Measurements from ENCODE around the gene RAPGEF5.

The RAPGEF5 gene

GRCh38 chr7:22338877-22339276 lies 18.1 kb downstream of the RAPGEF5 start:
- no peak overlapping the region for H3K4me2 ChIP-seq
- H3K4me1 ChIP-seq = peaks cover 17% of the 10 kb centered on the region

GRCh38 chr7:22338411-22338810 lies 18.5 kb downstream of the RAPGEF5 start:
- Histone ChIP-seq H3K9me3 (peaks cover 54% of the 10 kb centered on the region), H3K27ac (no peak overlapping the region), H3K9ac (no peak overlapping the region), H4K20me1 (peaks cover 24% of the 10 kb centered on the region), H3K4me2 (no peak overlapping the region), H3K4me3 (no peak overlapping the region), H3K27me3 (no peaks in the 10 kb centered on the region), H3K36me3 (peaks cover 69% of the 10 kb centered on the region), H3K4me1 (peaks cover 17% of the 10 kb centered on the region)
- no peak for TF ChIP-seq Cebpa-rat (IDR thresholded peaks at IDR 0.05)

More at GRCh38 chr7:22338877-22339276, 18.1 kb downstream of the RAPGEF5 start:
- no peak overlapping the region for H3K9ac ChIP-seq
- no peak overlapping the region for H3K4me3 ChIP-seq
- no peaks in the 10 kb centered on the region for H3K27me3 ChIP-seq
- no peak for TF ChIP-seq Cebpa-rat (IDR thresholded peaks at IDR 0.05)
- H3K36me3 ChIP-seq = peaks cover 73% of the 10 kb centered on the region
- H3K27ac ChIP-seq = no peak overlapping the region
- peaks cover 58% of the 10 kb centered on the region for H3K9me3 ChIP-seq
- H4K20me1 ChIP-seq = peaks cover 20% of the 10 kb centered on the region

GRCh38 chr7:22333680-22334141 lies 23.2 kb downstream of the RAPGEF5 start:
- Histone ChIP-seq H4K20me1 (peaks cover 43% of the 10 kb centered on the region), H3K27me3 (no peaks in the 10 kb centered on the region), H3K4me3 (no peak overlapping the region)

GRCh38 chr7:22332461-22332870 lies 24.5 kb downstream of the RAPGEF5 start:
- Histone ChIP-seq H3K27me3 (no peaks in the 10 kb centered on the region), H3K4me1 (peaks cover 6% of the 10 kb centered on the region; the same call in 1 of the 2 replicates), H3K9me3 (peaks cover 14% of the 10 kb centered on the region; the same call in 1 of the 2 replicates), H3K4me3 (no peak overlapping the region), H4K20me1 (peaks cover 44% of the 10 kb centered on the region), H3K27ac (no peak overlapping the region), H3K36me3 (peaks cover 19% of the 10 kb centered on the region), H3K9ac (no peak overlapping the region), H3K4me2 (no peak overlapping the region)
- TF ChIP-seq Cebpa-rat (IDR thresholded peaks at IDR 0.05) = no peak

More at GRCh38 chr7:22333680-22334141, 23.2 kb downstream of the RAPGEF5 start:
- H3K9ac ChIP-seq = no peak overlapping the region
- TF ChIP-seq Cebpa-rat (IDR thresholded peaks at IDR 0.05) = no peak
- H3K9me3 ChIP-seq = peaks cover 19% of the 10 kb centered on the region; the same call in 1 of the 2 replicates
- peaks cover 31% of the 10 kb centered on the region for H3K36me3 ChIP-seq
- no peak overlapping the region for H3K4me2 ChIP-seq
- H3K4me1 ChIP-seq = peaks cover 6% of the 10 kb centered on the region; the same call in 1 of the 2 replicates
- no peak overlapping the region for H3K27ac ChIP-seq

- Histone ChIP-seq H3K36me3 (peaks cover 11% of the 10 kb centered on the region), H3K9ac (no peak overlapping the region), H3K4me1 (peaks cover 3% of the 10 kb centered on the region; the same call in 1 of the 2 replicates), H3K27ac (no peak overlapping the region), H3K27me3 (no peaks in the 10 kb centered on the region), H3K4me2 (no peak overlapping the region), H3K4me3 (no peak overlapping the region), H4K20me1 (peaks cover 44% of the 10 kb centered on the region), H3K9me3 (peaks cover 8% of the 10 kb centered on the region; the same call in 1 of the 2 replicates)
- no peak for TF ChIP-seq Cebpa-rat (IDR thresholded peaks at IDR 0.05)
Observed at GRCh38 chr7:22331704-22332103, 25.2 kb downstream of the RAPGEF5 start.

- TF ChIP-seq Cebpa-rat (IDR thresholded peaks at IDR 0.05) = no peak
- H3K9ac ChIP-seq = no peak overlapping the region
- peaks cover 44% of the 10 kb centered on the region for H4K20me1 ChIP-seq
- H3K4me1 ChIP-seq = no peaks in the 10 kb centered on the region
- H3K36me3 ChIP-seq = peaks cover 12% of the 10 kb centered on the region; the same call in 1 of the 2 replicates
- no peaks in the 10 kb centered on the region for H3K27me3 ChIP-seq
- H3K4me3 ChIP-seq = no peak overlapping the region
- no peak overlapping the region for H3K4me2 ChIP-seq
- H3K27ac ChIP-seq = no peak overlapping the region
- H3K9me3 ChIP-seq = 0 out of 2 replicates have a peak, but pooled peaks cover 4% of the 10 kb centered on the region
Observed at GRCh38 chr7:22330903-22331302, 26.1 kb downstream of the RAPGEF5 start.

- Histone ChIP-seq H3K36me3 (peaks cover 12% of the 10 kb centered on the region; the same call in 1 of the 2 replicates), H3K4me3 (no peak overlapping the region), H3K27me3 (no peaks in the 10 kb centered on the region), H3K4me2 (no peak overlapping the region), H3K9ac (no peak overlapping the region), H3K9me3 (0 out of 2 replicates have a peak, but pooled peaks cover 4% of the 10 kb centered on the region), H3K4me1 (no peaks in the 10 kb centered on the region), H4K20me1 (peaks cover 47% of the 10 kb centered on the region), H3K27ac (no peak overlapping the region)
- no peak for TF ChIP-seq Cebpa-rat (IDR thresholded peaks at IDR 0.05)
Observed at GRCh38 chr7:22329816-22330524, 27.0 kb downstream of the RAPGEF5 start.

GRCh38 chr7:22326181-22326580 lies 30.8 kb downstream of the RAPGEF5 start:
- no peaks in the 10 kb centered on the region for H3K9me3 ChIP-seq
- H3K4me1 ChIP-seq = no peaks in the 10 kb centered on the region
- H3K4me2 ChIP-seq = no peak overlapping the region
- no peak overlapping the region for H3K9ac ChIP-seq
- no peak for TF ChIP-seq Cebpa-rat (IDR thresholded peaks at IDR 0.05)
- H4K20me1 ChIP-seq = peaks cover 35% of the 10 kb centered on the region
- H3K27ac ChIP-seq = no peak overlapping the region
- no peaks in the 10 kb centered on the region for H3K27me3 ChIP-seq
- H3K36me3 ChIP-seq = peaks cover 12% of the 10 kb centered on the region; the same call in 1 of the 2 replicates
- H3K4me3 ChIP-seq = no peak overlapping the region

GRCh38 chr7:22325671-22326070 lies 31.3 kb downstream of the RAPGEF5 start:
- Histone ChIP-seq H3K4me3 (no peak overlapping the region), H3K9me3 (no peaks in the 10 kb centered on the region), H3K27me3 (no peaks in the 10 kb centered on the region), H3K27ac (no peak overlapping the region), H3K4me2 (no peak overlapping the region), H4K20me1 (peaks cover 35% of the 10 kb centered on the region), H3K36me3 (peaks cover 12% of the 10 kb centered on the region; the same call in 1 of the 2 replicates), H3K9ac (no peak overlapping the region), H3K4me1 (peaks cover 1% of the 10 kb centered on the region)
- TF ChIP-seq Cebpa-rat (IDR thresholded peaks at IDR 0.05) = no peak

GRCh38 chr7:22323714-22324113 lies 33.2 kb downstream of the RAPGEF5 start:
- H3K4me2 ChIP-seq = no peak overlapping the region
- H3K4me1 ChIP-seq = peaks cover 12% of the 10 kb centered on the region
- no peaks in the 10 kb centered on the region for H3K27me3 ChIP-seq
- no peak overlapping the region for H3K27ac ChIP-seq
- H3K4me3 ChIP-seq = no peak overlapping the region
- H3K9ac ChIP-seq = no peak overlapping the region
- no peaks in the 10 kb centered on the region for H3K9me3 ChIP-seq
- peaks cover 5% of the 10 kb centered on the region; the same call in 1 of the 2 replicates for H3K36me3 ChIP-seq
- peaks cover 20% of the 10 kb centered on the region for H4K20me1 ChIP-seq
- TF ChIP-seq Cebpa-rat (IDR thresholded peaks at IDR 0.05) = no peak

Measured in BLaER1 (cell line).